Measurements from ENCODE around the gene DNAH17. TPM values are rescaled to one million over a fixed set of nuclear protein-coding genes. Genes with fewer than 3 reads are reported as not detected.
A peak's percentile ranks its signal among the peaks of the same experiment; 100 is the strongest.

The DNAH17 gene
- total RNA-seq, 1 experiment from 2014 or later: 0.11 TPM

DNA sequence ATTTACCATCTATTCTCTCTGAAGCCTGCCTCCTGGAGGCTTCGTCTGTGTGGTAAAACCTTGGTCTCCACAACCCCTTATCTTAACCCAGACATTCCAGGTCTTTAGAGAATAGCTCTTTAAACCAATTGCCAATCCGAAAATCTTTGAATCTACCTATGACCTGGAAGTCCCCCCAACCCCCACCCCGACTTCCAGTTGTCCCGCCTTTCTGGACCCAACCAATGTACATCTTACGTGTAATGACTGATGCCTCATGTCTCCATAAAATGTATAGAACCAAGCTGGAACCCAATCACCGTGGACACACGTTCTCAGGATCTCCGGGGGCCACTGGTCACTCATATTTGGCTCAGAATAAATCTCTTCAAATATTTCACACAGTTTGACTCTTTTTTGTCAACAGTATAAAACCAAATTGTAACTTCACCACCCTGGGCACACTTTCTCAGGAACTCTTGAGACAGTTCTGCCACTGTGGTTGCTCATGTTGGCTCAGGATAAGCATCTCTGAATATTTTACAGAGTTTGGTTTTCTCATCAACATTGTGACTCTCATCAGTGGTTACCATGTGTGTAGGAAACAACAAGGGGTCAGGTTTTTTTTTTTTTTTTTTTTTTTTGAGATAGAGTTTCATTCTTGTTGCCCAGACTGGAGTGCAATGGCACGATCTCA is 18.1 kb upstream of the DNAH17 start:
- Histone ChIP-seq H3K4me3 (ENCODE audit: low read depth, low read length, poor library complexity, severe bottlenecking) (no peak overlapping the region), H3K27me3 (replicated peaks; ENCODE audit: insufficient read depth, low read depth, low read length, poor library complexity) (no peaks in the 10 kb centered on the region), H3K36me3 (ENCODE audit: insufficient read depth, low read length, poor library complexity, severe bottlenecking) (no peaks in the 10 kb centered on the region), H3K27ac (ENCODE audit: low read depth, low read length, poor library complexity, severe bottlenecking) (no peak overlapping the region), H3K4me1 (ENCODE audit: insufficient read depth, low read length, poor library complexity, severe bottlenecking) (peaks cover 29% of the 10 kb centered on the region), H3K9me3 (ENCODE audit: low read depth, low read length, poor library complexity, severe bottlenecking) (no peaks in the 10 kb centered on the region)
- POLR2A ChIA-PET (ENCODE audit: low non-redundant PET): no interaction called here
- BruUV-seq (replicated peaks): no TSS peak
- intact Hi-C loops (cut with micrococcal nuclease; ENCODE audit: unreplicated experiment): no loop called here
- CTCF ChIA-PET: no interaction called here
- DNase-seq (ENCODE audit: low spot score): no peak
- no peak for TF ChIP-seq EZH2 (IDR thresholded peaks at IDR 0.05; ENCODE audit: borderline replicate concordance, low read depth, low read length, poor library complexity, severe bottlenecking)
- TF ChIP-seq, protein P1, sequence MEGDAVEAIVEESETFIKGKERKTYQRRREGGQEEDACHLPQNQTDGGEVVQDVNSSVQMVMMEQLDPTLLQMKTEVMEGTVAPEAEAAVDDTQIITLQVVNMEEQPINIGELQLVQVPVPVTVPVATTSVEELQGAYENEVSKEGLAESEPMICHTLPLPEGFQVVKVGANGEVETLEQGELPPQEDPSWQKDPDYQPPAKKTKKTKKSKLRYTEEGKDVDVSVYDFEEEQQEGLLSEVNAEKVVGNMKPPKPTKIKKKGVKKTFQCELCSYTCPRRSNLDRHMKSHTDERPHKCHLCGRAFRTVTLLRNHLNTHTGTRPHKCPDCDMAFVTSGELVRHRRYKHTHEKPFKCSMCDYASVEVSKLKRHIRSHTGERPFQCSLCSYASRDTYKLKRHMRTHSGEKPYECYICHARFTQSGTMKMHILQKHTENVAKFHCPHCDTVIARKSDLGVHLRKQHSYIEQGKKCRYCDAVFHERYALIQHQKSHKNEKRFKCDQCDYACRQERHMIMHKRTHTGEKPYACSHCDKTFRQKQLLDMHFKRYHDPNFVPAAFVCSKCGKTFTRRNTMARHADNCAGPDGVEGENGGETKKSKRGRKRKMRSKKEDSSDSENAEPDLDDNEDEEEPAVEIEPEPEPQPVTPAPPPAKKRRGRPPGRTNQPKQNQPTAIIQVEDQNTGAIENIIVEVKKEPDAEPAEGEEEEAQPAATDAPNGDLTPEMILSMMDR (conservative IDR thresholded peaks at IDR 0.05; ENCODE audit: low read depth, low read length): no peak

DNA sequence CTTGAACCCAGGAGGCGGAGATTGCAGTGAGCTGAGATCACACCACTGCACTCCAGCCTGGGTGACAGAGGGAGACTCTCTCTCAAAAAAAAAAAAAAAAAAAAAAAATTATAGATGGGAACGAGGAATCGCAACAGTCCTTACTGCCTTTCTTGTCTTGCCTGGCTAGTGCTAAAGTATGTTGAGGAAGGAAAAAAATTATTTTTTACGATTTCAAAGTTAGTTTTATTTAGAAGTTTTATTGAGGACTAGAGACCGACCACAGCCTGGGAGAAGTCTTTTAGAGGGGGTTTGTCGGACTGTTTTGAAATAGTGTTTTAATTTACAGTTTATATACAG is 15.8 kb upstream of the DNAH17 start:
- Histone ChIP-seq H3K27me3 (replicated peaks; ENCODE audit: insufficient read depth, low read depth, low read length, poor library complexity) (no peaks in the 10 kb centered on the region), H3K27ac (ENCODE audit: low read depth, low read length, poor library complexity, severe bottlenecking) (peak overlapping the region; percentile 77), H3K9me3 (ENCODE audit: low read depth, low read length, poor library complexity, severe bottlenecking) (no peaks in the 10 kb centered on the region), H3K4me3 (ENCODE audit: low read depth, low read length, poor library complexity, severe bottlenecking) (peak overlapping the region; percentile 5), H3K36me3 (ENCODE audit: insufficient read depth, low read length, poor library complexity, severe bottlenecking) (no peaks in the 10 kb centered on the region), H3K4me1 (ENCODE audit: insufficient read depth, low read length, poor library complexity, severe bottlenecking) (peaks cover 22% of the 10 kb centered on the region)
- DNase-seq (ENCODE audit: low spot score): no peak
- BruUV-seq (replicated peaks): no TSS peak
- POLR2A ChIA-PET (ENCODE audit: low non-redundant PET): no interaction called here
- TF ChIP-seq EZH2 (IDR thresholded peaks at IDR 0.05; ENCODE audit: borderline replicate concordance, low read depth, low read length, poor library complexity, severe bottlenecking): no peak
- TF ChIP-seq, protein P1 (conservative IDR thresholded peaks at IDR 0.05; ENCODE audit: low read depth, low read length): no peak
- CTCF ChIA-PET: interaction anchor here (0.6 kb wide), 1 partner anchor 153 kb away, joined by 4 read pairs; no protein-coding TSS in a partner anchor
- intact Hi-C loops (cut with micrococcal nuclease; ENCODE audit: unreplicated experiment): no loop called here

DNA sequence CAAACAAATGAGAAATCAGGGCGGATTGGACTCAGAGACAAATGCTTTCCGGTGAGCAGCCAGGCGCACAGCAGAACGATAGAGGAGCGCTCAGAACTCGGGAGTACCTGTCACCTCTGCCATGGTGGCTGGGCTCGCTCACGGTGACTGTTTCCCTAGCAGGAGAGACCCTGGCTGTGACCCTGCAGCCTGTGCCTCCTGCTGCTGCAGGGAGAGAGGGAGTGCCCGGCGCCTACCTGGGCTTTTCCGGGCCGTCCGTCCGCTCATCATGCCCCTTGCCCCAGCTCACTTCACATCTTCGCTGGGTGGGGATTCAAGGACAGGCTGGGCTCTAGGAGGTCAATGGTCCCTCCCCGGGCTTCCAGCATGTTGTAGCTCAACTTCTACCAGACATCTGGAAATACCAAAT is 14.1 kb upstream of the DNAH17 start:
- Histone ChIP-seq H3K9me3 (ENCODE audit: low read depth, low read length, poor library complexity, severe bottlenecking) (no peaks in the 10 kb centered on the region), H3K27ac (ENCODE audit: low read depth, low read length, poor library complexity, severe bottlenecking) (no peak overlapping the region), H3K27me3 (replicated peaks; ENCODE audit: insufficient read depth, low read depth, low read length, poor library complexity) (no peaks in the 10 kb centered on the region), H3K4me3 (ENCODE audit: low read depth, low read length, poor library complexity, severe bottlenecking) (no peak overlapping the region), H3K4me1 (ENCODE audit: insufficient read depth, low read length, poor library complexity, severe bottlenecking) (peaks cover 17% of the 10 kb centered on the region), H3K36me3 (ENCODE audit: insufficient read depth, low read length, poor library complexity, severe bottlenecking) (no peaks in the 10 kb centered on the region)
- TF ChIP-seq EZH2 (IDR thresholded peaks at IDR 0.05; ENCODE audit: borderline replicate concordance, low read depth, low read length, poor library complexity, severe bottlenecking): no peak
- TF ChIP-seq, protein P1 (conservative IDR thresholded peaks at IDR 0.05; ENCODE audit: low read depth, low read length): no peak
- CTCF ChIA-PET: no interaction called here
- no TSS peak for BruUV-seq (replicated peaks)
- intact Hi-C loops (cut with micrococcal nuclease; ENCODE audit: unreplicated experiment): no loop called here
- POLR2A ChIA-PET (ENCODE audit: low non-redundant PET): no interaction called here
- DNase-seq (ENCODE audit: low spot score): no peak
